HepG2 (cell line): ENCODE results near the gene MAEA. TPM values are rescaled to one million over a fixed set of nuclear protein-coding genes. Genes with fewer than 3 reads are reported as not detected.

Experiments used
- ATAC-seq: fragments of 200-7000 bp; cut with Tn5 transposase; 3 replicates; pipeline ENCODE4 v1.9.1; 2020; ENCODE audit warnings: mild to moderate bottlenecking, moderate library complexity
- BruUV-seq: library from RNA; stranded (reverse); fragments of 400-500 nt; replicated peaks from 2 replicates; lab custom pipeline; 2021; lab: Mats Ljungman, UMichigan
- CTCF ChIA-PET: fragments of 300-600 bp; formaldehyde crosslinking; extraction: SDS; loops from one replicate; lab custom pipeline; 2021; ENCODE audit warnings: low total read pairs, inconsistent platforms, low intra/inter-chr PET ratio; lab: Yijun Ruan, JAX
- POLR2A ChIA-PET: fragments of 350-600 bp; sonication (Branson Sonifier 250); formaldehyde crosslinking; loops from one replicate; lab custom pipeline; 2020; ENCODE audit warnings: antibody characterized with exemption, inconsistent platforms; lab: Yijun Ruan, JAX
- DNase-seq: peaks from one replicate; pipeline ENCODE4 v3.0.0-alpha.2; 2015; ENCODE audit warnings: low spot score
- FAIRE-seq: peaks from 3 replicates; lab custom pipeline; 2011; peaks lifted over from hg19 to GRCh38; lab: Jason Lieb, UNC
- H2AFZ ChIP-seq: one replicate; pipeline ENCODE4 v1.6.1; 2011; ENCODE audit warnings: low read length, inconsistent platforms
- H3K27ac ChIP-seq: fragments of 300-600 bp; 3 replicates; pipeline ENCODE4 v1.8.0; 2011; ENCODE audit warnings: mixed run types, mild to moderate bottlenecking, mixed read lengths, low read length, inconsistent platforms; ENCODE audit not compliant: insufficient read depth; ENCODE audit errors: extremely low read length
- H3K27me3 ChIP-seq, 2 experiments: fragments of 200-600 bp in 1 of 2; 2 replicates in 1 of 2; 3 replicates in 1 of 2; pipeline versions ENCODE4 v1.6.0 to v1.8.0; 2011; ENCODE audit warnings: low read length in 2 of 2, mild to moderate bottlenecking in 2 of 2, moderate library complexity in 2 of 2, inconsistent platforms in 1 of 2; ENCODE audit not compliant: insufficient read depth in 2 of 2, control insufficient read depth in 1 of 2
- H3K36me3 ChIP-seq, 2 experiments: fragments of 200-600 bp in 1 of 2; replicated peaks in 1 of 2; 2 replicates in 1 of 2; 3 replicates in 1 of 2; pipeline versions ENCODE4 v1.5.1 to v1.8.0; 2011; ENCODE audit warnings: low read length in 2 of 2, inconsistent platforms in 1 of 2; ENCODE audit not compliant: insufficient read depth in 2 of 2, control insufficient read depth in 1 of 2
- H3K4me1 ChIP-seq: 2 replicates; pipeline ENCODE4 v1.5.1; 2012; ENCODE audit warnings: low read length, inconsistent platforms; ENCODE audit not compliant: insufficient read depth
- H3K4me2 ChIP-seq: 2 replicates; pipeline ENCODE4 v1.6.0; 2011; ENCODE audit warnings: low read depth, low read length, inconsistent platforms
- H3K4me3 ChIP-seq, 3 experiments: fragments of 200-600 bp in 1 of 3; sonication (generic), shearing (Covaris generic) in 1 of 3; replicated peaks in 1 of 3; 2 replicates each; pipeline ENCODE4 v1.5.1; 2011 to 2016; ENCODE audit warnings: low read length in 3 of 3, inconsistent platforms in 2 of 3, low read depth in 2 of 3, mild to moderate bottlenecking in 2 of 3, control low read depth in 1 of 3, mixed read lengths in 1 of 3; ENCODE audit not compliant: insufficient read depth in 1 of 3
- H3K79me2 ChIP-seq: one replicate; pipeline ENCODE4 v1.6.1; 2011; ENCODE audit warnings: low read length, inconsistent platforms; ENCODE audit not compliant: insufficient read depth
- H3K9ac ChIP-seq: 2 replicates; pipeline ENCODE4 v1.6.0; 2011; ENCODE audit warnings: mild to moderate bottlenecking, low read depth, low read length, inconsistent platforms; ENCODE audit not compliant: insufficient read depth
- H3K9me3 ChIP-seq: 2 replicates; pipeline ENCODE4 v1.5.1; 2012; ENCODE audit warnings: mild to moderate bottlenecking, low read length
- H4K20me1 ChIP-seq: 2 replicates; pipeline ENCODE4 v1.6.0; 2011; ENCODE audit warnings: inconsistent platforms, mild to moderate bottlenecking, low read length, moderate library complexity; ENCODE audit not compliant: insufficient read depth
- CREB1 ChIP-seq, 2 experiments: fragments of 450-650 bp in 1 of 2; IDR thresholded peaks; 2 replicates each; pipeline ENCODE4 v1.6.1; 2016 to 2017; ENCODE audit warnings: control low read depth in 1 of 2, mild to moderate bottlenecking in 1 of 2, missing compliant biosample characterization in 1 of 2, missing genetic modification characterization in 1 of 2
- FOSL2 ChIP-seq: sonication (generic); formaldehyde crosslinking; IDR thresholded peaks from 2 replicates; pipeline ENCODE4 v1.4.0; 2020; ENCODE audit warnings: missing genetic modification reagents
- IKZF5 ChIP-seq: IDR thresholded peaks from 2 replicates; pipeline ENCODE4 v1.6.1; 2018; ENCODE audit warnings: missing genetic modification reagents, mild to moderate bottlenecking, missing compliant biosample characterization
- MXI1 ChIP-seq: IDR thresholded peaks from 3 replicates; pipeline ENCODE4 v1.6.1; 2012; ENCODE audit warnings: low read depth, low read length, inconsistent platforms, borderline replicate concordance
- SAP130 ChIP-seq: IDR thresholded peaks from 2 replicates; pipeline ENCODE4 v1.6.1; 2016; ENCODE audit warnings: low read depth
- ZBTB38 ChIP-seq: sonication (generic); formaldehyde crosslinking; IDR thresholded peaks from 2 replicates; pipeline ENCODE4 v1.5.1; 2020; ENCODE audit warnings: mild to moderate bottlenecking, missing genetic modification reagents
- ZNF30 ChIP-seq: sonication (generic); formaldehyde crosslinking; IDR thresholded peaks from 2 replicates; pipeline ENCODE4 v1.5.0; 2020; ENCODE audit warnings: mild to moderate bottlenecking, missing genetic modification reagents
- ZNF530 ChIP-seq: sonication (generic); formaldehyde crosslinking; IDR thresholded peaks from 2 replicates; pipeline ENCODE4 v1.5.0; 2020; ENCODE audit warnings: low read depth, mild to moderate bottlenecking, missing genetic modification reagents
- ZNF746 ChIP-seq: sonication (generic); formaldehyde crosslinking; IDR thresholded peaks from 2 replicates; pipeline ENCODE4 v1.8.0; 2022; ENCODE audit warnings: mild to moderate bottlenecking, missing genetic modification reagents
- ZSCAN21 ChIP-seq: sonication (generic); formaldehyde crosslinking; IDR thresholded peaks from 2 replicates; pipeline ENCODE4 v1.8.0; 2022; ENCODE audit warnings: mild to moderate bottlenecking, missing genetic modification reagents, moderate library complexity, borderline replicate concordance
- WGBS: methylation state at CpG from one replicate; pipeline ENCODE4 v1.1.6; 2017; ENCODE audit warnings: low lambda C conversion rate; 5-methylcytosine and 5-hydroxymethylcytosine counted together
- in situ Hi-C: cut with HindIII; loops from 2 replicates; pipeline ENCODE4 v1.10.0; 2017; ENCODE audit warnings: low pct_unique_long_range_greater_than_20kb; ENCODE audit not compliant: extremely low pct_ligation_motif_present
- intact Hi-C: fragments of 100-400 bp; cut with micrococcal nuclease; formaldehyde crosslinking; loops from one replicate; pipeline ENCODE4 v1.10.0; 2022; ENCODE audit not compliant: unreplicated experiment
- polyA plus RNA-seq, 8 experiments: library from polyadenylated mRNA; depleted of rRNA in 3 of 8; stranded (reverse) in 7 of 8; unstranded in 1 of 8; fragments of >200 nt; fragmentation: Illumina TruSeq in 4 of 8; extraction: Trizol in 4 of 8; gene quantifications; 2 replicates each; pipeline versions ENCODE4 v1.2.1 to v1.2.3, GENCODE V29; 2011 to 2016; ENCODE audit warnings: low read depth in 4 of 8, missing spikeins in 1 of 8, mixed read lengths in 1 of 8; ENCODE audit not compliant: insufficient read depth in 1 of 8
- total RNA-seq, 5 experiments: library from RNA; depleted of rRNA; stranded (reverse); fragments of >200 nt; fragmentation: Illumina TruSeq; extraction: Trizol; gene quantifications; 2 replicates each; pipeline ENCODE4 v1.2.3, GENCODE V29; 2016; ENCODE audit warnings: low read depth in 1 of 5
- TF ChIP-seq, protein P1 (sequence below): sonication (generic); formaldehyde crosslinking; IDR thresholded peaks from 2 replicates; pipeline ENCODE4 v1.4.0; 2020; ENCODE audit warnings: mild to moderate bottlenecking, missing genetic modification reagents
- TF ChIP-seq, protein P2 (sequence below): sonication (generic); formaldehyde crosslinking; IDR thresholded peaks from 2 replicates; pipeline ENCODE4 v1.4.0; 2020; ENCODE audit warnings: missing genetic modification reagents

Gene MAEA
- total and polyA plus RNA-seq, 2 of the 13 experiments (the other 11 are each of a cell fraction or from before 2014, with no cell fraction given): 52.0 to 57.1 TPM

DNA sequence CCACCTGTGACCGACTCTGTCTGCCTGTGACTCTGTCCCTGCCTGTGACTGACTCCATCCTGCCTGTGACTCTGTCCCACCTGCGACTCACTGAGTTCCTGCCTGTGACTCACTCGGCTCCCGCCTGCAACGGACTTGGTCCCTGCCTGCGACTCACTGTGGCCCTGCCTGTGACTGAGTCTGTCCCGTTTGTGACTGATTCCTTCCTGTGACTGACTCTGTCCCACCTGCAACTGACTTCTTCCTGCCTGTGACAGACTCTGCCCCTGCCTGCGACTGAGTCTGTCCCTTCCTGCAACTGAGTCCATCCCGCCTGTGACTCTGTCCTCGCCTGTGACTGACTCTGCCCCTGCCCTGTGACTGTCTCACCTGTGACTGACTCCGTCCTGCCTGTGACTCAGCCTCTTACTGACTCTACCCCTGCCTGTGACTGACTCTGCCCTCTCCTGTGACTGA is 47.7 kb downstream of the MAEA start:
- FAIRE-seq: no peak
- CTCF ChIA-PET: no interaction called here
- Histone ChIP-seq H3K27ac (no peak overlapping the region), H3K9ac (no peak overlapping the region), H3K4me2 (no peak overlapping the region), H3K4me3 (no peak overlapping the region), H3K79me2 (no peaks in the 10 kb centered on the region), H3K27me3 (no peaks in the 10 kb centered on the region), H2AFZ (no peak overlapping the region), H4K20me1 (no peaks in the 10 kb centered on the region), H3K4me1 (no peaks in the 10 kb centered on the region), H3K9me3 (no peaks in the 10 kb centered on the region), H3K36me3 (peaks cover 24 to 72% of the 10 kb centered on the region in 2 experiments)
- POLR2A ChIA-PET: no interaction called here
- in situ Hi-C loops (no loop called here), intact Hi-C loops (no loop called here)
- WGBS: 89% methylated on average over 11 of the region's 11 CpGs
- DNase-seq: peak; percentile 29
- no TSS peak for BruUV-seq
- TF ChIP-seq, protein P1, sequence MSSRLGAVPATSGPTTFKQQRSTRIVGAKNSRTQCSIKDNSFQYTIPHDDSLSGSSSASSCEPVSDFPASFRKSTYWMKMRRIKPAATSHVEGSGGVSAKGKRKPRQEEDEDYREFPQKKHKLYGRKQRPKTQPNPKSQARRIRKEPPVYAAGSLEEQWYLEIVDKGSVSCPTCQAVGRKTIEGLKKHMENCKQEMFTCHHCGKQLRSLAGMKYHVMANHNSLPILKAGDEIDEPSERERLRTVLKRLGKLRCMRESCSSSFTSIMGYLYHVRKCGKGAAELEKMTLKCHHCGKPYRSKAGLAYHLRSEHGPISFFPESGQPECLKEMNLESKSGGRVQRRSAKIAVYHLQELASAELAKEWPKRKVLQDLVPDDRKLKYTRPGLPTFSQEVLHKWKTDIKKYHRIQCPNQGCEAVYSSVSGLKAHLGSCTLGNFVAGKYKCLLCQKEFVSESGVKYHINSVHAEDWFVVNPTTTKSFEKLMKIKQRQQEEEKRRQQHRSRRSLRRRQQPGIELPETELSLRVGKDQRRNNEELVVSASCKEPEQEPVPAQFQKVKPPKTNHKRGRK (CRISPR knock-in tag): no peak
- peak; percentile 96 for TF ChIP-seq ZBTB38 (CRISPR knock-in tag)
- peak; percentile 80 for TF ChIP-seq ZSCAN21
- 0 out of 2 replicates have a peak, but pooled peaks have one; percentile 13 for TF ChIP-seq SAP130 (CRISPR knock-in tag)
- peak; percentile 49; the same call in 1 of the 2 replicates for TF ChIP-seq IKZF5 (CRISPR knock-in tag)
- TF ChIP-seq, protein P2, sequence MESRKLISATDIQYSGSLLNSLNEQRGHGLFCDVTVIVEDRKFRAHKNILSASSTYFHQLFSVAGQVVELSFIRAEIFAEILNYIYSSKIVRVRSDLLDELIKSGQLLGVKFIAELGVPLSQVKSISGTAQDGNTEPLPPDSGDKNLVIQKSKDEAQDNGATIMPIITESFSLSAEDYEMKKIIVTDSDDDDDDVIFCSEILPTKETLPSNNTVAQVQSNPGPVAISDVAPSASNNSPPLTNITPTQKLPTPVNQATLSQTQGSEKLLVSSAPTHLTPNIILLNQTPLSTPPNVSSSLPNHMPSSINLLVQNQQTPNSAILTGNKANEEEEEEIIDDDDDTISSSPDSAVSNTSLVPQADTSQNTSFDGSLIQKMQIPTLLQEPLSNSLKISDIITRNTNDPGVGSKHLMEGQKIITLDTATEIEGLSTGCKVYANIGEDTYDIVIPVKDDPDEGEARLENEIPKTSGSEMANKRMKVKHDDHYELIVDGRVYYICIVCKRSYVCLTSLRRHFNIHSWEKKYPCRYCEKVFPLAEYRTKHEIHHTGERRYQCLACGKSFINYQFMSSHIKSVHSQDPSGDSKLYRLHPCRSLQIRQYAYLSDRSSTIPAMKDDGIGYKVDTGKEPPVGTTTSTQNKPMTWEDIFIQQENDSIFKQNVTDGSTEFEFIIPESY (CRISPR knock-in tag): peak; percentile 98
- peak; percentile 1; the same call in 1 of the 3 replicates for TF ChIP-seq MXI1
- peak; percentile 44; the same call in 1 of the 2 replicates for TF ChIP-seq CREB1 (IDR thresholded peaks at IDR 0.05)
- no peak for TF ChIP-seq CREB1 (CRISPR knock-in tag; IDR thresholded peaks at IDR 0.05)
- TF ChIP-seq ZNF530 (CRISPR knock-in tag): no peak
- TF ChIP-seq ZNF746: no peak
- no peak for TF ChIP-seq ZNF30 (CRISPR knock-in tag)
- TF ChIP-seq FOSL2 (CRISPR knock-in tag): peak; percentile 81
- TF ChIP-seq, all 625 proteins: peak for 8
- ATAC-seq: peak; percentile 59
